Peyer's patch (tissue), 4 donors: ENCODE data around the gene EVA1A.

Experiments
- CTCF ChIP-seq, 6 experiments: fragments of 450-650 bp in 4 of 6; fragments of 200-600 bp in 2 of 6; sonication (generic) in 1 of 6; IDR thresholded peaks; one replicate each; pipeline ENCODE4 v1.5.1; 2017 to 2019; ENCODE audit warnings: antibody characterized with exemption in 6 of 6, mild to moderate bottlenecking in 3 of 6, moderate library complexity in 1 of 6
- POLR2A ChIP-seq, 2 donors: fragments of 450-650 bp; IDR thresholded peaks; one replicate each; pipeline ENCODE4 v1.5.1; 2017; ENCODE audit warnings: antibody characterized with exemption in 2 of 2, mild to moderate bottlenecking in 2 of 2, moderate library complexity in 2 of 2

DNA sequence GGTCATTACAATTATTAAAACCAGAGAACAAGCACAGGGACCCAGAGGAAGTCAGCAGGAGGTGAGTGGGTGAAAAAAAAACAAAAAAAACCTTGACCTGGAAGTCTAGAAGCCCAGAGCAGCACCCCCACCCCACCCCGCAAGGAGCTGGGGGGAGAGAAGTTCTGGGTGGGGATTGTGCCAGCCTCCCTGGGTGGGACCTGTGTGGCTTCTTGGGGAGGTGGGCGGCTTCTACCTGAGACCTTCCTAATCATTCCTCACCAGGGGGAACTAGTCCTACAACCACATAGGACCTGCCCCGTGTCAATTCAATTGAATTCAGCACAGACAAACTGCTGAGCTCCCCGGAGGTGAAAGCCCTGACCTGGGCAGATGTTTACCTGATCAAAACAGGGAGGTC, 17.3 kb downstream of the EVA1A start:
- TF ChIP-seq POLR2A (IDR thresholded peaks at IDR 0.05) (no peak), CTCF (IDR thresholded peaks at IDR 0.05) (no peak)
